Fibroblast of lung (primary cell): ENCODE results near the gene RANBP3L. TPM values are rescaled to one million over a fixed set of nuclear protein-coding genes. Genes with fewer than 3 reads are reported as not detected.

Experiments used
- DNase-seq, 2 donors: peaks; one replicate each; pipeline versions ENCODE4 v3.0.0 to v3.0.0-alpha.2; 2010; ENCODE audit warnings: low read depth in 2 of 2
- H2AFZ ChIP-seq: 2 replicates; pipeline ENCODE4 v1.5.1; 2012; ENCODE audit warnings: low read length, control low read depth, inconsistent platforms
- H3K27ac ChIP-seq: 2 replicates; pipeline ENCODE4 v1.5.1; 2011; ENCODE audit warnings: low read length, control low read depth; ENCODE audit not compliant: insufficient read depth
- H3K27me3 ChIP-seq: 2 replicates; pipeline ENCODE4 v1.5.1; 2011; ENCODE audit warnings: mild to moderate bottlenecking, low read length; ENCODE audit not compliant: control insufficient read depth, insufficient read depth
- H3K36me3 ChIP-seq: 2 replicates; pipeline ENCODE4 v1.5.1; 2011; ENCODE audit warnings: low read length; ENCODE audit not compliant: control insufficient read depth, insufficient read depth
- H3K4me1 ChIP-seq: 2 replicates; pipeline ENCODE4 v1.5.1; 2011; ENCODE audit warnings: low read length; ENCODE audit not compliant: control insufficient read depth, insufficient read depth; ENCODE audit errors: extremely low read depth
- H3K4me2 ChIP-seq: 2 replicates; pipeline ENCODE4 v1.5.1; 2011; ENCODE audit warnings: low read length, control low read depth; ENCODE audit not compliant: insufficient read depth; ENCODE audit errors: extremely low read depth
- H3K4me3 ChIP-seq, 4 experiments: fragments of 200-600 bp in 1 of 4; sonication (generic) in 1 of 4; replicated peaks in 1 of 4; 2 replicates each; pipeline ENCODE4 v1.5.1; 2011 to 2016; ENCODE audit warnings: low read length in 4 of 4, low read depth in 3 of 4, mild to moderate bottlenecking in 3 of 4, control low read depth in 2 of 4, inconsistent platforms in 1 of 4, mixed read lengths in 1 of 4; ENCODE audit not compliant: insufficient read depth in 1 of 4; ENCODE audit errors: control extremely low read depth in 1 of 4
- H3K79me2 ChIP-seq: 2 replicates; pipeline ENCODE4 v1.5.1; 2012; ENCODE audit warnings: mild to moderate bottlenecking, low read length, inconsistent platforms; ENCODE audit not compliant: control insufficient read depth, insufficient read depth
- H3K9ac ChIP-seq: 2 replicates; pipeline ENCODE4 v1.5.1; 2011; ENCODE audit warnings: mild to moderate bottlenecking, low read length, control low read depth; ENCODE audit not compliant: insufficient read depth
- H3K9me3 ChIP-seq: 2 replicates; pipeline ENCODE4 v1.5.1; 2012; ENCODE audit warnings: low read depth, low read length; ENCODE audit not compliant: control insufficient read depth, insufficient read depth
- H4K20me1 ChIP-seq: 2 replicates; pipeline ENCODE4 v1.5.1; 2011; ENCODE audit warnings: low read length; ENCODE audit not compliant: control insufficient read depth, insufficient read depth; ENCODE audit errors: extremely low read depth
- CTCF ChIP-seq, 2 donors: IDR thresholded peaks in 1 of 2; conservative IDR thresholded peaks in 1 of 2; 1 replicate in 1 of 2; 2 replicates in 1 of 2; pipeline ENCODE4 v1.5.1; 2011 to 2012; ENCODE audit warnings: low read length in 2 of 2, control low read depth in 1 of 2, inconsistent platforms in 1 of 2, low read depth in 1 of 2, mild to moderate bottlenecking in 1 of 2
- EZH2 ChIP-seq: IDR thresholded peaks from 2 replicates; pipeline ENCODE4 v1.5.1; 2012; ENCODE audit warnings: low read length, control low read depth, mild to moderate bottlenecking; ENCODE audit errors: missing control alignments
- polyA plus RNA-seq, 2 donors: library from polyadenylated mRNA; depleted of rRNA in 1 of 2; stranded (reverse) in 1 of 2; unstranded in 1 of 2; fragments of >200 nt; gene quantifications; 2 replicates each; pipeline ENCODE4 v1.2.1, GENCODE V29; 2011 to 2012; ENCODE audit warnings: missing spikeins in 1 of 2
- total RNA-seq: library from RNA; depleted of rRNA; stranded (reverse); fragments of >200 nt; gene quantifications from 2 replicates; pipeline ENCODE4 v1.2.1, GENCODE V29; 2014

Gene RANBP3L
- total and polyA plus RNA-seq, 2 donors (not counting 1 experiment from before 2014, with no cell fraction given): 0.09 TPM; not detected in 1

- Histone ChIP-seq H3K9me3 (no peaks in the 10 kb centered on the region), H3K79me2 (peaks cover 25% of the 10 kb centered on the region), H3K9ac (no peak overlapping the region), H4K20me1 (no peaks in the 10 kb centered on the region), H2AFZ (no peak overlapping the region), H3K27me3 (no peaks in the 10 kb centered on the region), H3K4me3 (no peak overlapping the region), H3K36me3 (no peaks in the 10 kb centered on the region), H3K4me1 (no peaks in the 10 kb centered on the region), H3K27ac (no peak overlapping the region), H3K4me2 (no peak overlapping the region)
- DNase-seq: no peak
- no peak for TF ChIP-seq EZH2
- no peak for TF ChIP-seq CTCF (conservative IDR thresholded peaks at IDR 0.05 in 1 of 2, IDR thresholded peaks at IDR 0.05 in 1 of 2; ENCODE audit: low read depth in 1 of 2, low read length in 2 of 2)
These were observed 63.0 kb downstream of the RANBP3L start for GRCh38 chr5:36238502-36239295.

GRCh38 chr5:36237751-36238150, 64.0 kb downstream of the RANBP3L start:
- no peaks in the 10 kb centered on the region for H3K4me1 ChIP-seq
- no peak for DNase-seq
- H3K9me3 ChIP-seq: no peaks in the 10 kb centered on the region
- H3K27me3 ChIP-seq: no peaks in the 10 kb centered on the region
- H3K79me2 ChIP-seq: peaks cover 25% of the 10 kb centered on the region
- no peak overlapping the region for H3K4me3 ChIP-seq
- no peak overlapping the region for H2AFZ ChIP-seq
- TF ChIP-seq EZH2 (no peak), CTCF (conservative IDR thresholded peaks at IDR 0.05 in 1 of 2, IDR thresholded peaks at IDR 0.05 in 1 of 2; ENCODE audit: low read depth in 1 of 2, low read length in 2 of 2) (no peak)
- H3K36me3 ChIP-seq: no peaks in the 10 kb centered on the region
- H3K27ac ChIP-seq: no peak overlapping the region
- H3K4me2 ChIP-seq: no peak overlapping the region
- no peak overlapping the region for H3K9ac ChIP-seq
- H4K20me1 ChIP-seq: no peaks in the 10 kb centered on the region

- DNase-seq: no peak
- Histone ChIP-seq H3K36me3 (no peaks in the 10 kb centered on the region), H3K9me3 (no peaks in the 10 kb centered on the region), H3K79me2 (peaks cover 25% of the 10 kb centered on the region), H2AFZ (no peak overlapping the region), H3K4me2 (no peak overlapping the region), H3K27ac (no peak overlapping the region), H3K9ac (no peak overlapping the region), H3K4me1 (no peaks in the 10 kb centered on the region), H4K20me1 (no peaks in the 10 kb centered on the region), H3K4me3 (no peak overlapping the region), H3K27me3 (no peaks in the 10 kb centered on the region)
- TF ChIP-seq CTCF (conservative IDR thresholded peaks at IDR 0.05 in 1 of 2, IDR thresholded peaks at IDR 0.05 in 1 of 2; ENCODE audit: low read depth in 1 of 2, low read length in 2 of 2) (no peak), EZH2 (no peak)
These were observed 64.9 kb downstream of the RANBP3L start for GRCh38 chr5:36236801-36237200.
